Measurements from ENCODE around the gene TYW3.

DNA sequence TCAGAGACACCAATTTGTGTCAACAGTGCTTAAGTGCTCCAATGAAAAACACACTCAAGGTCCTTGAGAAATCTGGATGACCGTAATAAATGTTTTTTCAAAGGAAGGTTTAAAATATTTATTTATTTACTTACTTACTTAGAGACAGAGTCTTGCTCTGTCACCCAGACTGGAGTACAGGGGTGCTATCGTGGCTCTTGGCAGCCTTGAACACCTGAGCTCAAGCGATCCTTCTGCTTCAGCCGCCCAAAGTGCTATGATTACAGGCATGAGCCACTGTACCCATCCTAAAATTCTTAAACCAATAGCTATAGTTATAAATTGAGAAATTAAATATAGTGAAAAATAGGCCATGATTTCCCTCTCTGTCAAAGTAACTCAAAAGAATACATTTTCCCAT is 42.0 kb upstream of the TYW3 start:
- no peak for TF ChIP-seq EZH2 (IDR thresholded peaks at IDR 0.05; ENCODE audit: low read depth, low read length, severe bottlenecking)
- no peak for TF ChIP-seq POLR2AphosphoS5 (IDR thresholded peaks at IDR 0.05; ENCODE audit: low read depth, low read length)
- no peak for TF ChIP-seq NANOG (IDR thresholded peaks at IDR 0.05; ENCODE audit: insufficient read depth, low read depth, low read length, poor library complexity, severe bottlenecking)
- no peak for TF ChIP-seq TAF1 (IDR thresholded peaks at IDR 0.05; ENCODE audit: low read depth, low read length)
